Measurements from ENCODE around the gene TLR6.

TLR6 gene, protein sequence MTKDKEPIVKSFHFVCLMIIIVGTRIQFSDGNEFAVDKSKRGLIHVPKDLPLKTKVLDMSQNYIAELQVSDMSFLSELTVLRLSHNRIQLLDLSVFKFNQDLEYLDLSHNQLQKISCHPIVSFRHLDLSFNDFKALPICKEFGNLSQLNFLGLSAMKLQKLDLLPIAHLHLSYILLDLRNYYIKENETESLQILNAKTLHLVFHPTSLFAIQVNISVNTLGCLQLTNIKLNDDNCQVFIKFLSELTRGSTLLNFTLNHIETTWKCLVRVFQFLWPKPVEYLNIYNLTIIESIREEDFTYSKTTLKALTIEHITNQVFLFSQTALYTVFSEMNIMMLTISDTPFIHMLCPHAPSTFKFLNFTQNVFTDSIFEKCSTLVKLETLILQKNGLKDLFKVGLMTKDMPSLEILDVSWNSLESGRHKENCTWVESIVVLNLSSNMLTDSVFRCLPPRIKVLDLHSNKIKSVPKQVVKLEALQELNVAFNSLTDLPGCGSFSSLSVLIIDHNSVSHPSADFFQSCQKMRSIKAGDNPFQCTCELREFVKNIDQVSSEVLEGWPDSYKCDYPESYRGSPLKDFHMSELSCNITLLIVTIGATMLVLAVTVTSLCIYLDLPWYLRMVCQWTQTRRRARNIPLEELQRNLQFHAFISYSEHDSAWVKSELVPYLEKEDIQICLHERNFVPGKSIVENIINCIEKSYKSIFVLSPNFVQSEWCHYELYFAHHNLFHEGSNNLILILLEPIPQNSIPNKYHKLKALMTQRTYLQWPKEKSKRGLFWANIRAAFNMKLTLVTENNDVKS

GRCh38 chr4:38856524-38857337 lies at the start of gene TLR6:
TSS of gene TLR6 (minus strand) at chr4:38856817. CDS start at chr4:38829473, 27,344 bp downstream.
- peak; percentile 69 for DNase-seq (ENCODE audit: low spot score)

DNA sequence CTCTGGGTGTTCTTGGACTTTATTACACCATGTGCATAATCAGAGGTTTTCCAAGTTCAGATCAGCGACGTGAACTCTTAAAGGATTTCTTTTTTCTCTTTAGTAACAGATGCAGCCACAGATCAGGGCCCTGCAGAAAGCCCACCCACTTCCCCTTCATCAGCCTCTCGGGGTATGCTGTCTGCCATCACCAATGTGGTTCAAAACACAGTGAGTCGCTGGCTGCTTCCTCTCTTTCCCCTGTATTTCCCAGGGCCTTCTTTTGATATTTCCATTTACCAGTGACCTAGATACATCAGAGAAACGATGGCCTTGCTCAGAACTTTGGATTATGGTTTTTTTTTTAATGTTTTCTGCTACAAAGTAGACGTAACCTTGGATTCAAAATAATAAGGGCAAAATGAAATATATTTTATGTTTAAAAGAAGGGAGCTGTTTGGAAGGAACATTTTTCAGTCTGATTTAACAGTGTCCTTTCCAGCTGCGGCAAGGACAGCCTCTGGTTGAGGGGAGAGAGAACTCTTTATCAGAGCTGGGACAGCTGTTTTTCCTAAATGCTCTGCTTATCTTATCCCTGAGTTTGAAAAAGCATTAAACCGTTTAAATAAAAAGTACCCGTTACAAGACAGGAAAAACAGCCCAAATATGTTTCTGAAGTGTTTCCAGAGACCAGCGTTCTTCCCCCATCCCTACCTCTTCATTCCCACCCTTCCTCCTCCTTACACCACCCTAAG lies 49.2 kb upstream of the TLR6 start:
- no peak for DNase-seq (ENCODE audit: low spot score)

DNA sequence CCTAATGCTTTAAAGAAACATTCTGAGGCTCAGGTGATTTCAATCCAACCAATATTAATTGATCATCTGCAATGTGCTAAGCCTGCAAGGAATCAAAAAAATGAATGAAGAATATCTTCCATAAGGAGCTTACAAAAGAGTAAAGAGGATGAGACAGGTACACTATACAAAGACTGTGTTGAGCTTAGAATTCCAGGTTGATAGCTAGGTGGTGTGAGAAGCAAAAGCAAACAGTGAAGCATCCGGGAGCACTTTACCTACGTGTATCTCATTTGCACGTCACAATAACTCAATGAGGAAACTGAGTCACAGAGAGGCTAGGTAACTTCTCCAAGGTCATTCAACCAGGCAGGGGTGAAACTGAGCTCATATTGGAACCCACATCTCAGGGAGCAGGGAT lies 48.1 kb upstream of the TLR6 start:
- no peak for DNase-seq (ENCODE audit: low spot score)

DNA sequence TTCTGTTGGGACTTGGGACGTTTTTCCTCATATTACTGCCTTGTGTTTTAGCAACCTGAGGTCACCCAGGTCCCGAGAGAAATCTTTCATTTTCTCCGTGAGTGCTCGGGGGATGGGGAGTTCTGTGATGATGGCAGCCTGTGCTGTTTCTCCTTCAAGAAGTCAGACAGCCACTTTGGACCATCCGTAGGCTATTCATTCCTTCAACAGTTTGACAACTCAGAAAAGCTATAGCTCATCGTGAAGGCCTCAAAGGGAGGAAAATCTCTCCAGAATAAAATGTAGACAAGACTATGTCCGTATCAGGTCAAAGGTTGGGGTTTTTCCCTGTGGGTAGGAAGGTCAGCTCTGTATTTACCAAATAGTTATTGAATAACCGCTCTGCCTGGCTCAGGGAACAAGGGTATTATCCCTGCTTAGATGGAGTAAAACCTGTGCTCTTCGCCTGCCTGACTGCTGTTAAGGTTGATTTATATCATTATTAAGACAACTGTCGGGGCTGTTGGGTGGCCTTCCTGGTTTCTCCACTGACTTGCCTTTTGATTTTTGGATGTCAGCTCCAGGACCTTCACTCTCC lies 47.6 kb upstream of the TLR6 start:
- no peak for DNase-seq (ENCODE audit: low spot score)

DNA sequence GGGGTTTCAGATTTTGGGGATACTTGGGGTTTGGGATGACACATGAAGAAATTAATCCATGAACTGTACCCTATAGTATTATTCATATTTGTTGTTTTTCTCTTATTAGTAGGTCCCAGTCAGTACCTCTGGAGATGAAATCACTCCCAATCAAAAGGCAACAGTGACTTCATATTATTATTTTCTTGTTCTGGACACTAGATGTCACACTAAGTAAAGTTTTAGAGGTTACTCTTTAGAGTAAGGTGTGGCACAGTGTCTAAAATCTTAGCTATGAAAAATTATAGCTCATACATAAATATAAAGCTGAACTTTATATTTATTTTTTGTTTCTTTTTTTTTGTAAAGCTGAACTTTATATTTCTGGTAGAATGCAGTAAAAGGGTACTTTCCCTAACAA lies 46.1 kb upstream of the TLR6 start:
- DNase-seq (ENCODE audit: low spot score), result peak; percentile 44

- no peak for DNase-seq (ENCODE audit: low spot score)
Observed at GRCh38 chr4:38902221-38902620, 45.6 kb upstream of the TLR6 start.

- no peak for DNase-seq (ENCODE audit: low spot score)
Observed at GRCh38 chr4:38898245-38898644, 41.6 kb upstream of the TLR6 start.

GRCh38 chr4:38896940-38897339 lies 40.3 kb upstream of the TLR6 start:
- no peak for DNase-seq (ENCODE audit: low spot score)

GRCh38 chr4:38894322-38894982 lies 37.8 kb upstream of the TLR6 start:
- DNase-seq (ENCODE audit: low spot score), result no peak

DNA sequence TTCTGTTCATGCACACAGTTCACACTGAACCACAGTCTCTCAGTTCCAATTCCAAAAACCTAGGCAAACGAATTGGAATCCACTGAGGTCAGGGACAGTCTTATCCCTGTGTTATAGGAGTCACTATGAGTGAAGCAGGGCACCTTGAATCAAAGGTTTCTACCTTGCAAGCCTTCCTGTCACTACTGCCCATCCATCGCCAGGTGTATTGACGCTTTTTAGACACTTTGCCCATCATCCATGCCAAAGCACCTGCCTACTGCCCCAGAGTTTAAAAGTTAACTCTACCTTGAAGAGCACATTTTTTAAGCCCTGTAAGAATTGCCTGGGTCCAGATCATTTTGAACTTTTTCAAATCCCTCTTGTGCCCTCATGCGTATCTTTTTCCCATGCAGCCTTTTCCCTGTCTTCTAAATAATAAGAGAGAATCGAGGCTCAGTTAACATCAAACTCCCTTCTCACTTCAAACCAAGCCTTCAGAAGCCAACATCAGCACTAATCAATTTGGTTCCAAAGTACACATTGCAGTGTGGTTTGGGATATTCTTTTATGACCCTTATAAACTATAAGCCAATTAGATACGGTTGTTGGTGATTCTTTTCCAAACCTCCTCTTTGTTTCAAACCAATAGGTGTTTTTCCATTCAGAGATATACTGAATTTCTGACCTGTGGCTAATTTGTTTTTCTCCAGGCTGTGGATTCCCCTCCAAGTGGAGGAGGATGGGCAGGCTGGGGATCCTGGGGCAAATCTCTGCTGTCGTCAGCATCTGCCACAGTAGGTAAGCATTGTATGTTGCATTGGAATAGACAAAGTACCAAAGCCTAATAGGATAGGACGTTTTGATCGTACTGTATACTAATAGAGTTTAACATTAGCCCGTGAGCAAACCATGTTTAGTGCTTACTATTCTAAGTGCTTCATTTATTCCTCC lies 34.7 kb upstream of the TLR6 start:
- DNase-seq (ENCODE audit: low spot score), result no peak

- DNase-seq (ENCODE audit: low spot score), result peak; percentile 84
Observed at GRCh38 chr4:38889143-38889542, 32.5 kb upstream of the TLR6 start.

GRCh38 chr4:38884254-38884653 lies 27.6 kb upstream of the TLR6 start:
- no peak for DNase-seq (ENCODE audit: low spot score)

DNA sequence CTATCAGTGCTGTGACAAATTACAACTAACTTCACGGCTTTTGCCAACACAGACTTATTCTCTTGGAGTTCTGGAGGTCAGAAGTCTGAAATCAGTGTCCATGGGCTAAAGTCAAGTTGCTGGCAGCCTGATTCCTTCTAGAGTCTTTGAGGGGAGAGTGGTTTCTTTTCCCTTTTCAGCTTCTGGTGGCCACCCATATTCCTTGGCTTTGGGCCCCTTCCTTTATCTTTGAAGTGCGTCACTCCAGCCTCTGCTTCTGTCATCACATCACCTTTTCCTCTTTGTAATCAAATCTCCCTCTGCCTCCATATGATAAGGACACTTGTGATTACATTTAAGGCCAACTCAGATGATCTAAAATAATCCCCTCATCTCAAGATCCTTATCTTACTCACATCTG lies 20.0 kb upstream of the TLR6 start:
- DNase-seq (ENCODE audit: low spot score), result no peak

GRCh38 chr4:38873290-38873944 lies 16.8 kb upstream of the TLR6 start:
- no peak for DNase-seq (ENCODE audit: low spot score)

DNA sequence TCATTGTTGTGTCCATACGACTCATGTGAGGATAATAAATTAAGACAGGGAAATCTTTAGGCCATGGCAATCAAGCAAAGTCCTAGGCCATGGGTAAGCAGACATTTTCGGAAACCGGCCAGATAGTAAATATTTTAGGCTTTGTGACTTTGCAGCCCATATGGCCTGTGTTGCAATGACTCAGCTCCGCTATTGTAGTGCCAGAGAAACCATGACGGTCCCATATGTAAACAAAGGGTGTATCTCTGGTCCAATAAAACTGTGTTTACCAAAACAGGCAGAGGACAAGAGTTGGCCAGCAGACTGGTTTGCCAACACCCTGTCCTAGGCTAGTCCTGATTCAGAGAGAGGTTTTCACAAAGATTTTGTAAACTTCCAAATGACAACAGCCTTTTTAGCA lies 16.0 kb upstream of the TLR6 start:
- no peak for DNase-seq (ENCODE audit: low spot score)

DNA sequence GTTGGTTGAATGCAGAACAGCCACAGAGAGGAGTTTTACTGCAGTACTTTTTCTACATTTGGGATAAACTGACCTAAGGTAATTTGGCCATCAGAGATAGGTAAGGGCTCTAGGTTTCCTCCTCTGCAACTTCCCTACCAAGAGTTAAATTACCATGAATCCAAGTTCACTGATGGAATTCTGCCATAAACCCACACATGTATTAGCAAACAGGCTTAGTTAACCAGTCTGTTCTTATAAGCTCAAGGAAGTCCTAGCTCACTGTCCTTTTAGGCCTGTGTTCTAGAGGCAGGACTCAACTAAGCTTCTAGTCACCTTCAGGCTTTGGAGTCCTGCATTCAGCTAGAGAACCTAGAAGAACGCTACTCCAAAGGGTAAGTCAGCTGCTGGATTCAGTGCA lies 15.0 kb upstream of the TLR6 start:
- no peak for DNase-seq (ENCODE audit: low spot score)

DNA sequence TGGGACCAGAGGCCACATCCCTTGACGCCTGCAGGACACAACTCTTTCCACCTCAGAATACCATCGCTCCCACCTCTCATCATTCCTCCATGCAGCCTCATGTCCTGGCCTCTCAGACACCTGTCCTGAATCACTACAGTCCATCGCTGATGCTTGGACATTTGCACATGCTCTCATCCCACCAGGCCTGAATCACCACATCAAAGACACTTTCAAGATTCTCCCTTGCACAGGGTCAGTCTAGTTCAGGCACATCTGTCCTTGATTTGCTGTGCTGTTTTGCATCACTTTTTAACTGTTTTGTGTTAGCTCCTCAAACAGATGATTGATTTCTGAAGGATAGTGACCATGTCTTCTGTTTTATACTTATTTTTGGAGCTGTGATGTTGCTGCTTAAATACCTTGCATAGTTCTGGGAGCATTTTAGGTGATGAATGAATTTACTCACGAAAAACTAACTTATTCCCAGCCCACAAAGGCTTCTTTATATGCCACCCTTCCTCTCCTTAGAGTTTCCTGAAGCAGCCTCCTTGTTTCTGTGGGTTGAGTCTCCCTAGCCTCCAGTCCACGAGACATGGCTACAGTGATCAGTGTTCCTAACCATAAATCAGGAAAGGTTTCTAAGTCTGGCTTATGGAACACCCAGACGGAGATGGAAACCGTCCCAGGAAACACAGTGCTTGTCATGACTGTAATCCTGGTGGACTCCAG lies 13.6 kb upstream of the TLR6 start:
- DNase-seq (ENCODE audit: low spot score), result no peak

DNA sequence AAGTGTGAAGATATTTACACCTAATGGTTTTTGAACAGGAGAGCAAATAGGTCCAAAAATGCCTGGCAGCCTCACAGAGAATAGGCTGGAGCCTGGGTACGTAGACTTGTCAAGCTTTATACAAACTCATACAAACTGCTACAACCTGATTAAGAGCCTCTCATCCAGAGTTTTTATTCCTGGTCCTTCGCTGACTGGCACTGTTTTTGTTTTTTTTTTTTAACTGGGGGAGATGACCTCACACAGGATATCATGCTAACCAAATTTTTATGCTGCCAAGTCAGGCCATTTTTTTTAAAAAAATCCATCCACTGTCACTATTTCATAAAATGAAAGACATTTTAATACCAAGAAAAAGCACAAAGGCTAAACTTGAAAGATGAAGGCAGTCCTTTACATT lies 12.9 kb upstream of the TLR6 start:
- DNase-seq (ENCODE audit: low spot score), result no peak

Data from kidney capillary endothelial cell (primary cell).